AG09309 (cell line): Measurements from ENCODE around the gene PRKG1.

Experiments used
- DNase-seq: peaks from one replicate; pipeline ENCODE4 v3.0.0-alpha.2; 2010; ENCODE audit warnings: low read depth
- H3K4me3 ChIP-seq: 2 replicates; pipeline ENCODE4 v1.5.1; 2011; ENCODE audit warnings: mild to moderate bottlenecking, low read depth, low read length, moderate library complexity; ENCODE audit not compliant: control insufficient read depth
- TF ChIP-seq, protein P1 (sequence below): IDR thresholded peaks from 2 replicates; pipeline ENCODE4 v1.5.1; 2011; ENCODE audit warnings: mild to moderate bottlenecking, low read depth, low read length, inconsistent platforms; ENCODE audit not compliant: insufficient read depth, control insufficient read depth; ENCODE audit errors: missing control alignments

PRKG1 gene

DNA sequence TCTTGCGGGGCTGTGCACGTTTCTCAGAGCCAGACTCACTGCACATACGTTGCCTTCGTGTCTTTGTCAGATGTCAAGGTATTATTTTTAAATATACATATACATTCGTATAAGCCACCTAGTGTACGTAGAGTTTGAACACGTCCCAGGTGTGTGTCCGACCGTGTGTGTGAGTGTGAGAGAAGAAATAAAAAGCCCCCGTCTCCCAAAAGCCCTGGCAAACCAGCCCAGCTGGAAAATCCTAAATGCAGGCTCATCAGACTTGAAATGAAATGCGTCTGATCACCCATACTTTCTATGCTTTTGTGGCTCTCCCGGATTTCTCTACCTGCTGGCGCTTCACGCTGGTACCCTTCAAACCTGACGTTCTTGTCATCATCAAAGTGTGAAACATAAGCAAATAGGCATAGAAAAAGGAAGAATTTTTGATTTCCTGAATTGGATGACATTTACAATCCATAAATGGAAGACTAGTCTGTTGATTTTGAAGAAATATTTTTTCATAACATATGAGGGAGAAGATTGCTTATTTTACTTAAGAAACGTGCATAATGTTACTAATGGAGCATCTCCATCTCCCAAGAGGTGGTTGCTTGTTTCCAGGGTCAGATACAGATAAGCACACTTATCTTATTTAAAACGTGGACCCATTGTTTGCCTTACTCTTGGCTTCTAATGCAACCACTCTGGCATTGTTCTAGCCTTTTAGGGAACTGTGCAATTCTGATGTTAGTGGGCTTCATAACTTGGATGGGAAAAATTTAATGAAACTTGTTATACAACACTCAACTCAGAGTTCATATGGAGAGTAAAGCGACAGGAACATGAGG lies 971 bp downstream of the PRKG1 start:
- TF ChIP-seq, protein P1, sequence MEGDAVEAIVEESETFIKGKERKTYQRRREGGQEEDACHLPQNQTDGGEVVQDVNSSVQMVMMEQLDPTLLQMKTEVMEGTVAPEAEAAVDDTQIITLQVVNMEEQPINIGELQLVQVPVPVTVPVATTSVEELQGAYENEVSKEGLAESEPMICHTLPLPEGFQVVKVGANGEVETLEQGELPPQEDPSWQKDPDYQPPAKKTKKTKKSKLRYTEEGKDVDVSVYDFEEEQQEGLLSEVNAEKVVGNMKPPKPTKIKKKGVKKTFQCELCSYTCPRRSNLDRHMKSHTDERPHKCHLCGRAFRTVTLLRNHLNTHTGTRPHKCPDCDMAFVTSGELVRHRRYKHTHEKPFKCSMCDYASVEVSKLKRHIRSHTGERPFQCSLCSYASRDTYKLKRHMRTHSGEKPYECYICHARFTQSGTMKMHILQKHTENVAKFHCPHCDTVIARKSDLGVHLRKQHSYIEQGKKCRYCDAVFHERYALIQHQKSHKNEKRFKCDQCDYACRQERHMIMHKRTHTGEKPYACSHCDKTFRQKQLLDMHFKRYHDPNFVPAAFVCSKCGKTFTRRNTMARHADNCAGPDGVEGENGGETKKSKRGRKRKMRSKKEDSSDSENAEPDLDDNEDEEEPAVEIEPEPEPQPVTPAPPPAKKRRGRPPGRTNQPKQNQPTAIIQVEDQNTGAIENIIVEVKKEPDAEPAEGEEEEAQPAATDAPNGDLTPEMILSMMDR = no peak
- DNase-seq = no peak
- H3K4me3 ChIP-seq = peak overlapping the region; percentile 76

DNA sequence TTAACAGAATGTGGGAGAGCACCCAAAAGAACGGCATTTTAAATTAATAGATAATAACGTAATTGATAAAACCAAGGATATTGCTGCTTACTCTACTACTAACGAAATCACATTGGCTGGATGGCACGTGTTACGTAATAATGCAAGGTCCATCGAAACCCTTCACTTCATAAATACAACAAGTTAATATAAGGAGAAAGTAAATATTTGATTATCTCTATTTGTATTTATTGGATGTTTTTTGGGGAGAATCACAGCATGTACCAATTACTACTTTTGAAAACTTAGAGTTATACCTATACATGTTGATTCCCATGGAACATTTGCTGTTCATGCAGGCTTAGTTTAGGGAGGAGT lies 1.6 kb downstream of the PRKG1 start:
- TF ChIP-seq, protein P1 = no peak
- DNase-seq = no peak
- no peak overlapping the region for H3K4me3 ChIP-seq

DNA sequence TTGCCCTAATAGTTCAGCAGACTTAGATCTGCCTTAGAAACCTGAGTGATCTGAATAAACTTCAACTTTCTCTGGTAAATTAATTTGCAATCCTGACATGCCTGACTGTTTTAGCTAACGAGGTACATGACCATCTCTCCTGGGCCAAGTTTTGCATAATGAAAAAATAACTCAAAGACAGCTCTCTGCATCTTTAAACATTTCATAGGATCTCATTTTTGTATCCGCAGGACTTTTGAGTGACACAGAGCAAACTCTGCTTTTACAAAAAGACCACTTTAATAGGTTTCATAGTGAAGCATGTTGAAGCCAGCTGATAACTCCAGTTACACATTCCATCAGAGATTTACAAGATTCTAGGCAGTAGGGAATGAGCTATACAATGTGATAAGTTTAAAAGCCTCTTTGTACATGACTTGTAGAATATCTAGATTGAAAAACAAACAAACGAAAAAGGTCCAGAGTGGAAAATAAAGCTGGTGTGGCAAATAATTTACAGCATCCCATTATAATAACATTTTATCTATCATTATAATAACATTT lies 2.1 kb downstream of the PRKG1 start:
- TF ChIP-seq, protein P1 = no peak
- DNase-seq = no peak
- no peak overlapping the region for H3K4me3 ChIP-seq

DNA sequence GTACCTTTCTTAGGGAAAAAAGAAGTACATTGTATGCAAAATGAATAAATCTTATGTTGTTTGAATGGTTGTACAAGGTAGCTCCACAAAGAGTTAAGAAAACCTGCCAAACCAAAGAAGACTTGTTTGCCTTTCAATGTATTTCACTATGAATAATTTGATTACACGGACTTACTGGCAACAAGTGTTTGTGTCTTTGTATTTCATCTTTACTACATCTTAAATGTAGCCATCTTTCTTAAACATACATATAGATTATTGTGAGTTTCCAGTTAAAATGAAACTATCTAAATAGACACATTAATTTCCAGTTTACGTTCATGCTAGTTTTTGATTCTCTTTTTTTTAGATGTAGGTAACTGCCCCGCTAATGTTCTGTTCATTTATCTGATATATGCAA lies 2.8 kb downstream of the PRKG1 start:
- no peak for DNase-seq
- TF ChIP-seq, protein P1 = no peak
- no peak overlapping the region for H3K4me3 ChIP-seq

DNA sequence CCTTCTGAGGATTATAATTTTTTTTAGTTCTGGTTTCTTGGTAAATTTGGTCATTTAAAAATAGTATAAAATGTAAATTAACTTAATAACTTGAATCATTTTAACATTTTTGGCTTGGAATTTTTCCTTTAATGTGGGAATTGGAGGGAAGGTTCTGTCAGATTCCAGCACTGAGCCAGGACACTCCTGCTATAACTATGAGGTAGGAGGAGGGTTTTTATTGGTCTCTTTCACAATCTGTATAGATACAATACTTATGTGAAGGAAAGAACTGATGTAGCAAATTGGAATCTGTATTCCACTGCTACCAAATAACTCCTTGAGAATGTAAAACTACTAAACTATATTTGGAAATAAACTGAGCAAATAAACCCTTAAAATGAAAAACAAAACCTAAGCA lies 3.2 kb downstream of the PRKG1 start:
- TF ChIP-seq, protein P1 = no peak
- DNase-seq = no peak
- H3K4me3 ChIP-seq = no peak overlapping the region

DNA sequence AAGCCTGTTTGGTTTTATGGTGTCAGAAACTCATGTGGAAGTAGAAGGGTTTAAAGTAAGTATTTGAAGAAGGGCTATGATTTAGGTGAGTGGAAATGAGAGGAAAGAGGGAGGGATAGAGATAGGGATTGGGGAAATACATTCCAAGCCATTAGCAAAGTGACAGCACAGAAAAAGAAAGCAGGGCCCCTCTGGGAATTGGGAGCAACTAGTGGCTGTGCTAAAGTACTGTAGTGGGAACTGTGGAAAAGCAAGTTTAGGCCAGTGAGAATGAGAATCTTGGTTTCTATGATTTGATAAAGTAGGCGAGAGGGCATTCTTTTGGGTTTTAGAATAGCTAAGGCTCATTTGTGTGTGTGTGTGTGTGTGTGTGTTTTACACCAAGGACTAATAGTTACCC lies 5.0 kb downstream of the PRKG1 start:
- no peak overlapping the region for H3K4me3 ChIP-seq

More for the DNA sequence above, 5.0 kb downstream of the PRKG1 start:
- DNase-seq = no peak
- TF ChIP-seq, protein P1 = no peak
